ENCODE data around the gene TRIM37. TPM values are rescaled to one million over a fixed set of nuclear protein-coding genes. Genes with fewer than 3 reads are reported as not detected.

TRIM37 gene
- total and polyA plus RNA-seq, 4 donors = 5.4 to 12.9 (median 8.1) TPM

DNA sequence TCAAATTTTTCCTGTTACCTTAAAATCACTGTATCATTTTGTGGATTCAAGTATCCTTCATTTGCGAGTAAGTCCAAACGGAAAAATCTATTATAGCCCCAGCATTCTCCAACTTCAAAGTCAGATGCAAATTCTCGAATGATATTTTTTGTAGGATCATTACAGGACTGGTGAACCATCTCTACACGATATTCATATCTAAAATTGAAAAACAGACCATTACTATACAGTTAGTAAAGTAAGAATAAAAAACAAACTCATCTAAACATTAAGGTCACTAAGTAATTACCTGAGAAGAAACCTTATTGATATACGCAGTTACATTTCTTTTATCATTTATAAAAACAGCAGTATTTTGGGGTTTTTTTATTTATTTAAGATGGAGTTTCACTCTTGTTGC, 49.8 kb downstream of the TRIM37 start:
- H3K27ac ChIP-seq (ENCODE audit: low read depth in 1 of 2, low read length in 2 of 2) = no peak overlapping the region
- TF ChIP-seq TAF1 (conservative IDR thresholded peaks at IDR 0.05) = no peak
- TF ChIP-seq JUND (IDR thresholded peaks at IDR 0.05) = no peak
- 97% methylated on average over 5 of the region's 5 CpGs for WGBS
- peaks cover 2 to 17% (median 12%) of the 10 kb centered on the region in 4 donors for H3K36me3 ChIP-seq (ENCODE audit: control insufficient read depth in 4 of 4, insufficient read depth in 3 of 4, low read depth in 1 of 4, low read length in 3 of 4)
- H3K9ac ChIP-seq (ENCODE audit: low read depth in 1 of 2, low read length in 2 of 2) = no peak overlapping the region
- H3K27me3 ChIP-seq (ENCODE audit: control insufficient read depth in 4 of 4, insufficient read depth in 4 of 4, low read length in 3 of 4) = no peaks in the 10 kb centered on the region
- no peaks in the 10 kb centered on the region for H3K9me3 ChIP-seq (ENCODE audit: control insufficient read depth in 4 of 4, low read length in 3 of 4)
- H3K4me1 ChIP-seq (ENCODE audit: control insufficient read depth in 4 of 4, insufficient read depth in 4 of 4, low read length in 3 of 4) = no peaks in the 10 kb centered on the region
- no peak for DNase-seq (ENCODE audit: low spot score)
- no peak overlapping the region for H3K4me3 ChIP-seq (ENCODE audit: low read depth in 1 of 3, low read length in 3 of 3)

DNA sequence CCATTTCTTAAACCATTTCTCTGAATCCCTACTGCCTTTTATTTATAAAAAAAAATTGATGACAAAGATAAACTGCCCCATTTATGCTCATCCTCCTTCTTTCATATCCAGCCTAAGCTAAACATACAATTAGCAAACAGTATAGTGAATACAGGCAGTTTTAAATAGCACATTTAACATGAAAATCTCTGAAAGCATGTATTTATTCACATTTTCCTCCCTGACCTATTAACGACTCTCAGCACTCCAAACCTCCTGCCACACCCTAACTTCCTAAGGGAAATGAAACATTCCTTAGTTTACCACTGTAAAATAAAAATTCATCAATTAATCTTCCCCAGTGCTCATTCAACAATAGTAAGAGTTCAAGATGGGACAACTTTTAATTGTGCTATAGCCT, 56.9 kb downstream of the TRIM37 start:
- no peak overlapping the region for H3K27ac ChIP-seq (ENCODE audit: low read depth in 1 of 2, low read length in 2 of 2)
- peaks cover 4 to 22% (median 14%) of the 10 kb centered on the region in 4 donors for H3K36me3 ChIP-seq (ENCODE audit: control insufficient read depth in 4 of 4, insufficient read depth in 3 of 4, low read depth in 1 of 4, low read length in 3 of 4)
- H3K27me3 ChIP-seq (ENCODE audit: control insufficient read depth in 4 of 4, insufficient read depth in 4 of 4, low read length in 3 of 4) = no peaks in the 10 kb centered on the region
- TF ChIP-seq JUND (IDR thresholded peaks at IDR 0.05) (no peak), RXRA (IDR thresholded peaks at IDR 0.05) (no peak), FOXA1 (IDR thresholded peaks at IDR 0.05) (no peak), YY1 (IDR thresholded peaks at IDR 0.05) (no peak), HNF4A (conservative IDR thresholded peaks at IDR 0.05) (no peak), SP1 (IDR thresholded peaks at IDR 0.05) (no peak), TAF1 (conservative IDR thresholded peaks at IDR 0.05) (no peak), FOXA2 (IDR thresholded peaks at IDR 0.05) (no peak), RAD21 (IDR thresholded peaks at IDR 0.05) (no peak), NR2F2 (IDR thresholded peaks at IDR 0.05) (no peak), CTCF (IDR thresholded peaks at IDR 0.05; ENCODE audit: low read depth, low read length, missing input control) (no peak), GABPA (IDR thresholded peaks at IDR 0.05 in 1 of 2, conservative IDR thresholded peaks at IDR 0.05 in 1 of 2) (no peak), EGR1 (IDR thresholded peaks at IDR 0.05; ENCODE audit: low read depth in 2 of 2) (no peak)
- TF ChIP-seq, protein P1, sequence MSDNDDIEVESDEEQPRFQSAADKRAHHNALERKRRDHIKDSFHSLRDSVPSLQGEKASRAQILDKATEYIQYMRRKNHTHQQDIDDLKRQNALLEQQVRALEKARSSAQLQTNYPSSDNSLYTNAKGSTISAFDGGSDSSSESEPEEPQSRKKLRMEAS (IDR thresholded peaks at IDR 0.05) = no peak
- TF ChIP-seq, protein P2, sequence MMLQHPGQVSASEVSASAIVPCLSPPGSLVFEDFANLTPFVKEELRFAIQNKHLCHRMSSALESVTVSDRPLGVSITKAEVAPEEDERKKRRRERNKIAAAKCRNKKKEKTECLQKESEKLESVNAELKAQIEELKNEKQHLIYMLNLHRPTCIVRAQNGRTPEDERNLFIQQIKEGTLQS (IDR thresholded peaks at IDR 0.05) = no peak
- WGBS = 80% methylated on average over 1 of the region's 1 CpG
- no peaks in the 10 kb centered on the region for H3K4me1 ChIP-seq (ENCODE audit: control insufficient read depth in 4 of 4, insufficient read depth in 4 of 4, low read length in 3 of 4)
- H3K9me3 ChIP-seq (ENCODE audit: control insufficient read depth in 4 of 4, low read length in 3 of 4) = no peaks in the 10 kb centered on the region
- H3K9ac ChIP-seq (ENCODE audit: low read depth in 1 of 2, low read length in 2 of 2) = no peak overlapping the region
- H3K4me3 ChIP-seq (ENCODE audit: low read depth in 1 of 3, low read length in 3 of 3) = no peak overlapping the region
- no peak for DNase-seq (ENCODE audit: low spot score)

DNA sequence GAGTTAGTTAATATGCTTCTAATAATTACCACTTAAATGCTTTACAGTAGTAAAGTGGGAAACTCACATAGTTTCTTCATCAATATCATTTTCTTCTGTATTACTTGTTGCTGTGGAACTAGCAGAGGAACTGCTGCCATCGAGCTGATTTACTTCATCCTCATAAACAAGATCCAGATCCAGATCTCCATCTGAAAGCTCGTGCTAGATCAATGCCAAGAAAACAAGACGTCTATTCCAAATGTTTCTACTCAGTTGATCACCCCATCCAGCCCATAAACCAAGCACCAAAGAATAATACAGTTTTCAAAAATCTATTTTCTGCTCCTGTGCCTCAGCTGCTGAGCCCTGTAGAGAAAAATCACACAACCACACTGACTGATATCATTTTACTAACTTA, 59.1 kb downstream of the TRIM37 start:
- H3K27ac ChIP-seq (ENCODE audit: low read depth in 1 of 2, low read length in 2 of 2) = no peak overlapping the region
- 79% methylated on average over 3 of the region's 3 CpGs for WGBS
- TF ChIP-seq CTCF (IDR thresholded peaks at IDR 0.05; ENCODE audit: low read depth, low read length, missing input control) (no peak), GABPA (IDR thresholded peaks at IDR 0.05 in 1 of 2, conservative IDR thresholded peaks at IDR 0.05 in 1 of 2) (no peak), REST (IDR thresholded peaks at IDR 0.05) (no peak), NR2F2 (IDR thresholded peaks at IDR 0.05) (no peak), YY1 (IDR thresholded peaks at IDR 0.05) (no peak), RAD21 (IDR thresholded peaks at IDR 0.05) (no peak), JUND (IDR thresholded peaks at IDR 0.05) (no peak), TAF1 (conservative IDR thresholded peaks at IDR 0.05) (no peak), SP1 (IDR thresholded peaks at IDR 0.05) (no peak), HNF4A (conservative IDR thresholded peaks at IDR 0.05) (no peak), EGR1 (IDR thresholded peaks at IDR 0.05; ENCODE audit: low read depth in 2 of 2) (no peak), RXRA (IDR thresholded peaks at IDR 0.05) (no peak), FOXA1 (IDR thresholded peaks at IDR 0.05) (no peak), HNF4G (IDR thresholded peaks at IDR 0.05) (no peak), FOXA2 (IDR thresholded peaks at IDR 0.05) (no peak)
- TF ChIP-seq, protein P1 (IDR thresholded peaks at IDR 0.05) = no peak
- TF ChIP-seq, protein P2 (IDR thresholded peaks at IDR 0.05) = no peak

More for the DNA sequence above, 59.1 kb downstream of the TRIM37 start:
- Histone ChIP-seq H3K36me3 (ENCODE audit: control insufficient read depth in 4 of 4, insufficient read depth in 3 of 4, low read depth in 1 of 4, low read length in 3 of 4) (peaks cover 9 to 33% (median 19%) of the 10 kb centered on the region in 4 donors), H3K9ac (ENCODE audit: low read depth in 1 of 2, low read length in 2 of 2) (no peak overlapping the region), H3K4me1 (ENCODE audit: control insufficient read depth in 4 of 4, insufficient read depth in 4 of 4, low read length in 3 of 4) (no peaks in the 10 kb centered on the region), H3K27me3 (ENCODE audit: control insufficient read depth in 4 of 4, insufficient read depth in 4 of 4, low read length in 3 of 4) (no peaks in the 10 kb centered on the region), H3K9me3 (ENCODE audit: control insufficient read depth in 4 of 4, low read length in 3 of 4) (no peaks in the 10 kb centered on the region), H3K4me3 (ENCODE audit: low read depth in 1 of 3, low read length in 3 of 3) (no peak overlapping the region)
- DNase-seq (ENCODE audit: low spot score) = no peak

All from liver (tissue), 9 donors.